ENCODE measurements around the gene RCOR2. TPM values are rescaled to one million over a fixed set of nuclear protein-coding genes. Genes with fewer than 3 reads are reported as not detected.

The RCOR2 gene
- total and polyA plus RNA-seq, 2 of the 13 experiments (the other 11 are each of a cell fraction or from before 2014, with no cell fraction given) = 8.3 to 8.5 TPM

DNA sequence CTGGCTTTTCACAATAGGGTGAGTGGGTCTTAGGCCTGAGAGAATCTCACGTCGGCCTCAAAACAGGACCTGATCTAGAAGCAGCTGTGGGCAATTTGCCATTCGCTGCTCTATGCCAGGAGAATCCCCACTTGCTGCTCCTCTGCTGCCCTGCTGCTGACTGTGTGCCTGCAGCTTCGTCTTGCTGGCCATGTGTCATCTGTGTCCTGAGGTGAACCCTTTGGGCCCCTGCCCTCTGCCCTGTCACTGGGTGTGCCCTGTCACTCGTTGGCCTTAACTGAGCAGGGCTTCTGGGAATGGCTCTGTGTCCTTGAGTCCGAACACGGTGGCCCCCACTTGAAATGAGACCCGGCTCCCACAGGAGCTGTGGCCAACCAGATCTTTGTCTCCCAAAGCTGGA lies 28.0 kb upstream of the RCOR2 start (continued):
- TF ChIP-seq SYNCRIP (IDR thresholded peaks at IDR 0.05; ENCODE audit: insufficient read depth, low read depth, low read length) (no peak), CBX1 (IDR thresholded peaks at IDR 0.05; ENCODE audit: low read depth) (no peak), PHF21A (CRISPR knock-in tag; IDR thresholded peaks at IDR 0.05) (no peak), CCAR2 (optimal IDR thresholded peaks at IDR 0.05; ENCODE audit: low read depth, low read length) (no peak), ZNF446 (CRISPR knock-in tag; IDR thresholded peaks at IDR 0.05) (no peak), AGO2 (optimal IDR thresholded peaks at IDR 0.05; ENCODE audit: low read depth, low read length) (no peak), KDM6A (CRISPR knock-in tag; IDR thresholded peaks at IDR 0.05; ENCODE audit: low read depth) (0 out of 2 replicates have a peak, but pooled peaks have one; percentile 48), ZFY (CRISPR knock-in tag; IDR thresholded peaks at IDR 0.05) (peak; percentile 33; the same call in 1 of the 2 replicates), ARID2 (CRISPR knock-in tag; IDR thresholded peaks at IDR 0.05; ENCODE audit: borderline replicate concordance) (no peak), ZSCAN29 (CRISPR knock-in tag; conservative IDR thresholded peaks at IDR 0.05) (no peak), ZNF7 (CRISPR knock-in tag; IDR thresholded peaks at IDR 0.05) (no peak), ZKSCAN1 (IDR thresholded peaks at IDR 0.05; ENCODE audit: low read length) (peak; percentile 63; the same call in 1 of the 2 replicates), ZNF264 (CRISPR knock-in tag; IDR thresholded peaks at IDR 0.05) (no peak), NFE2 (CRISPR knock-in tag; IDR thresholded peaks at IDR 0.05) (no peak), SOX5 (CRISPR knock-in tag; IDR thresholded peaks at IDR 0.05; ENCODE audit: borderline replicate concordance) (no peak), ZNF101 (CRISPR knock-in tag; IDR thresholded peaks at IDR 0.05; ENCODE audit: borderline replicate concordance, low read depth) (no peak), ZNF883 (CRISPR knock-in tag; IDR thresholded peaks at IDR 0.05; ENCODE audit: not compliant biosample characterization) (no peak), NR1H2 (CRISPR knock-in tag; IDR thresholded peaks at IDR 0.05; ENCODE audit: borderline replicate concordance, low read depth) (no peak), ETV5 (CRISPR knock-in tag; IDR thresholded peaks at IDR 0.05; ENCODE audit: borderline replicate concordance) (no peak), MAFF (IDR thresholded peaks at IDR 0.05; ENCODE audit: low read depth, low read length) (no peak), RBAK (CRISPR knock-in tag; IDR thresholded peaks at IDR 0.05) (no peak), KMT2B (CRISPR knock-in tag; IDR thresholded peaks at IDR 0.05) (no peak), ZNF367 (CRISPR knock-in tag; IDR thresholded peaks at IDR 0.05; ENCODE audit: borderline replicate concordance) (no peak), EHMT2 (IDR thresholded peaks at IDR 0.05; ENCODE audit: borderline replicate concordance, low read depth, low read length) (no peak), NRL (CRISPR knock-in tag; IDR thresholded peaks at IDR 0.05; ENCODE audit: borderline replicate concordance) (no peak)
- TF ChIP-seq, protein P1, sequence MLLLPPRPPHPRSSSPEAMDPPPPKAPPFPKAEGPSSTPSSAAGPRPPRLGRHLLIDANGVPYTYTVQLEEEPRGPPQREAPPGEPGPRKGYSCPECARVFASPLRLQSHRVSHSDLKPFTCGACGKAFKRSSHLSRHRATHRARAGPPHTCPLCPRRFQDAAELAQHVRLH (CRISPR knock-in tag; IDR thresholded peaks at IDR 0.05; ENCODE audit: borderline replicate concordance, low read depth) = no peak
- TF ChIP-seq, protein P2, sequence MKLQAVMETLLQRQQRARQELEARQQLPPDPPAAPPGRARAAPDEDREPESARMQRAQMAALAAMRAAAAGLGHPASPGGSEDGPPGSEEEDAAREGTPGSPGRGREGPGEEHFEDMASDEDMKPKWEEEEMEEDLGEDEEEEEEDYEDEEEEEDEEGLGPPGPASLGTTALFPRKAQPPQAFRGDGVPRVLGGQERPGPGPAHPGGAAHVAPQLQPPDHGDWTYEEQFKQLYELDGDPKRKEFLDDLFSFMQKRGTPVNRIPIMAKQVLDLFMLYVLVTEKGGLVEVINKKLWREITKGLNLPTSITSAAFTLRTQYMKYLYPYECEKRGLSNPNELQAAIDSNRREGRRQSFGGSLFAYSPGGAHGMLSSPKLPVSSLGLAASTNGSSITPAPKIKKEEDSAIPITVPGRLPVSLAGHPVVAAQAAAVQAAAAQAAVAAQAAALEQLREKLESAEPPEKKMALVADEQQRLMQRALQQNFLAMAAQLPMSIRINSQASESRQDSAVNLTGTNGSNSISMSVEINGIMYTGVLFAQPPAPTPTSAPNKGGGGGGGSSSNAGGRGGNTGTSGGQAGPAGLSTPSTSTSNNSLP (IDR thresholded peaks at IDR 0.05; ENCODE audit: low read depth, low read length) = no peak
- TF ChIP-seq, protein P3, sequence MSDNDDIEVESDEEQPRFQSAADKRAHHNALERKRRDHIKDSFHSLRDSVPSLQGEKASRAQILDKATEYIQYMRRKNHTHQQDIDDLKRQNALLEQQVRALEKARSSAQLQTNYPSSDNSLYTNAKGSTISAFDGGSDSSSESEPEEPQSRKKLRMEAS (IDR thresholded peaks at IDR 0.05) = peak; percentile 93
- TF ChIP-seq, protein P4, sequence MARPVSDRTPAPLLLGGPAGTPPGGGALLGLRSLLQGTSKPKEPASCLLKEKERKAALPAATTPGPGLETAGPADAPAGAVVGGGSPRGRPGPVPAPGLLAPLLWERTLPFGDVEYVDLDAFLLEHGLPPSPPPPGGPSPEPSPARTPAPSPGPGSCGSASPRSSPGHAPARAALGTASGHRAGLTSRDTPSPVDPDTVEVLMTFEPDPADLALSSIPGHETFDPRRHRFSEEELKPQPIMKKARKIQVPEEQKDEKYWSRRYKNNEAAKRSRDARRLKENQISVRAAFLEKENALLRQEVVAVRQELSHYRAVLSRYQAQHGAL (CRISPR knock-in tag; IDR thresholded peaks at IDR 0.05; ENCODE audit: not compliant biosample characterization) = no peak
- TF ChIP-seq, protein P5, sequence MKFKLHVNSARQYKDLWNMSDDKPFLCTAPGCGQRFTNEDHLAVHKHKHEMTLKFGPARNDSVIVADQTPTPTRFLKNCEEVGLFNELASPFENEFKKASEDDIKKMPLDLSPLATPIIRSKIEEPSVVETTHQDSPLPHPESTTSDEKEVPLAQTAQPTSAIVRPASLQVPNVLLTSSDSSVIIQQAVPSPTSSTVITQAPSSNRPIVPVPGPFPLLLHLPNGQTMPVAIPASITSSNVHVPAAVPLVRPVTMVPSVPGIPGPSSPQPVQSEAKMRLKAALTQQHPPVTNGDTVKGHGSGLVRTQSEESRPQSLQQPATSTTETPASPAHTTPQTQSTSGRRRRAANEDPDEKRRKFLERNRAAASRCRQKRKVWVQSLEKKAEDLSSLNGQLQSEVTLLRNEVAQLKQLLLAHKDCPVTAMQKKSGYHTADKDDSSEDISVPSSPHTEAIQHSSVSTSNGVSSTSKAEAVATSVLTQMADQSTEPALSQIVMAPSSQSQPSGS (CRISPR knock-in tag; IDR thresholded peaks at IDR 0.05) = no peak

Data from HepG2 (cell line).